BE2C (cell line): Measurements from ENCODE around the gene FKRP.

Experiments
- DNase-seq: peaks from one replicate; pipeline ENCODE4 v3.0.0-alpha.2; 2020
- H3K27me3 ChIP-seq: fragments of 250-450 bp; sonication (Bioruptor Pico); 2 replicates; pipeline ENCODE4 v1.5.1; 2020; ENCODE audit warnings: mild to moderate bottlenecking
- H3K36me3 ChIP-seq: fragments of 250-450 bp; sonication (Bioruptor Pico); 2 replicates; pipeline ENCODE4 v1.5.1; 2020; ENCODE audit warnings: mild to moderate bottlenecking
- H3K4me1 ChIP-seq: fragments of 250-450 bp; sonication (Bioruptor Pico); 2 replicates; pipeline ENCODE4 v1.5.1; 2020
- H3K4me3 ChIP-seq: 2 replicates; pipeline ENCODE4 v1.5.1; 2011; ENCODE audit warnings: low read depth, low read length
- H3K9me3 ChIP-seq: fragments of 250-450 bp; sonication (Bioruptor Pico); 2 replicates; pipeline ENCODE4 v1.5.1; 2020
- TF ChIP-seq, protein P1 (sequence below): IDR thresholded peaks from 2 replicates; pipeline ENCODE4 v1.5.1; 2012; ENCODE audit warnings: mild to moderate bottlenecking, low read depth, low read length

Gene FKRP

DNA sequence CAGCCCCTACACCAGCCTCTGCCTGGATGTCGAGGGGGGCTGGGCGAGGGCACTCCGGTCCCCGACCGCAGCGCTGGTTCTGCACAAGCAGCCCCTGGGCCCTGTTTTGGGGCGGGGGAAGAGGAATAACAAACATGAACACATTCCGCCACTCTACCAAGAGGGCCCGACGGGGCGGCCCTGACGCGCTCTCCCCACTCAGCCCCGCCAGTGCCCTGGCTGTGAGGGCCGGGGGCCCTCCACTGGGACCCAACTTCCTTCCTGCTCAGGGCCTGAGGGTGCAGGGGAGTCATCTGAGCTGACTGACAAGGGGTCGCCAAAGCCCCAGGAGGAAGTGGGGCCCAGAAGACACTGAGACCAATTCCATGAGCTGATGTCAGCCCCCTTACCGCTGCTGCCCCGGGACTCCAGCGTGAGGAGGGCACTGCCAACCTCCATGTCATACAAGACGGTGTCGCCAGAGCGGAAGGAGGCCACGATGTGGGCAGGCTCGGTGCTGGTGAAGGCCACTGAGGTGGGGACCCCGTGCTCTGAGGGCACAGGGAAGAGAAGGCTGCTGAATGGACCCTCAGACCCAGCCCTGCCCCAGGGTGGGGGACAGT, 23.3 kb upstream of the FKRP start:
- TF ChIP-seq, protein P1, sequence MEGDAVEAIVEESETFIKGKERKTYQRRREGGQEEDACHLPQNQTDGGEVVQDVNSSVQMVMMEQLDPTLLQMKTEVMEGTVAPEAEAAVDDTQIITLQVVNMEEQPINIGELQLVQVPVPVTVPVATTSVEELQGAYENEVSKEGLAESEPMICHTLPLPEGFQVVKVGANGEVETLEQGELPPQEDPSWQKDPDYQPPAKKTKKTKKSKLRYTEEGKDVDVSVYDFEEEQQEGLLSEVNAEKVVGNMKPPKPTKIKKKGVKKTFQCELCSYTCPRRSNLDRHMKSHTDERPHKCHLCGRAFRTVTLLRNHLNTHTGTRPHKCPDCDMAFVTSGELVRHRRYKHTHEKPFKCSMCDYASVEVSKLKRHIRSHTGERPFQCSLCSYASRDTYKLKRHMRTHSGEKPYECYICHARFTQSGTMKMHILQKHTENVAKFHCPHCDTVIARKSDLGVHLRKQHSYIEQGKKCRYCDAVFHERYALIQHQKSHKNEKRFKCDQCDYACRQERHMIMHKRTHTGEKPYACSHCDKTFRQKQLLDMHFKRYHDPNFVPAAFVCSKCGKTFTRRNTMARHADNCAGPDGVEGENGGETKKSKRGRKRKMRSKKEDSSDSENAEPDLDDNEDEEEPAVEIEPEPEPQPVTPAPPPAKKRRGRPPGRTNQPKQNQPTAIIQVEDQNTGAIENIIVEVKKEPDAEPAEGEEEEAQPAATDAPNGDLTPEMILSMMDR = no peak
- no peaks in the 10 kb centered on the region for H3K27me3 ChIP-seq
- peaks cover 84% of the 10 kb centered on the region for H3K36me3 ChIP-seq
- no peak overlapping the region for H3K4me3 ChIP-seq
- no peak for DNase-seq
- no peaks in the 10 kb centered on the region for H3K9me3 ChIP-seq
- H3K4me1 ChIP-seq = no peaks in the 10 kb centered on the region

DNA sequence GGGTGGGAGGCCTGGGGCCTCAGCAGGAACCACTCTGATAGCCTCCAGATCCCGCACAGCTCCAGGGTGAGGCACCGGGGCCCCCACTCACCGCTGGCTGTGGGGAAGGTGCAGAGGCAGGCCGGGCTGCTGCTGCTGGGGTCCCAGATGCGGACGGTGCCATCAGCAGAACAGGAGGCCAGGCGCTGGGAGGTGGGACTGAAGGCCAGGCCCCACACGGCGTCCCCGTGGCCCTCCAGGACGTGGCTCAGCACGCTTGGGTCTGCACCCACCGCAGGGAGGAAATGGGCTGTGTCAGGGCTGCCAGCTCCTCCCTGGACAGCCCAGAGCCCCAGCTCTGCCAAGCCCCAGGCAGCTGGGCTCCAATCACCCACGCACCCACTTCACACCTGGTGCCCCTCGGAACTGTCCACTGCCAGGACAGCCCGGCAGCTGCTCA, 22.8 kb upstream of the FKRP start:
- peaks cover 89% of the 10 kb centered on the region for H3K36me3 ChIP-seq

DNA sequence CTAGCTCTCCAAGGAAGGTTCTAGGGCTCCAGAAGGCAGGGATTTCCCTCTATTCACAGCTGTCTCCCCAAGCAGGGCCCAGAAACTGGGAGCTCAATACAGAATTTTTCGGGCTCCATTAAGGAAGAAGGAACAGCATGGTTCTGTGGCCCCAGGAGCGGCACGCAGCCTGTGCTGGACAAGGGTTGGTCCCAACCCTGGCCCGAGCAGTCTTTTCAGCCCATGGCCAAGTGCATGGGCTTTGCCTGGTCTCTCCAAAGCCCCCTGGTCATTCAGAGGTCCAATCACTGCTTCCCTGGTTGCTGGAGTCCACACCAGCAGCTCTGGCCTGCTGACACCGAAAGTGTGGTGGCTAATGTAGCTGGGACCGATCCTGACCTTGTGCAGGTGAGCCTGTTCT, 22.4 kb upstream of the FKRP start:
- Histone ChIP-seq H3K27me3 (no peaks in the 10 kb centered on the region), H3K36me3 (peaks cover 93% of the 10 kb centered on the region), H3K4me1 (no peaks in the 10 kb centered on the region), H3K4me3 (no peak overlapping the region), H3K9me3 (no peaks in the 10 kb centered on the region)
- TF ChIP-seq, protein P1 = no peak
- no peak for DNase-seq

More for the DNA sequence above, 22.8 kb upstream of the FKRP start:
- TF ChIP-seq, protein P1 = no peak
- no peak for DNase-seq
- Histone ChIP-seq H3K9me3 (no peaks in the 10 kb centered on the region), H3K4me1 (no peaks in the 10 kb centered on the region), H3K4me3 (no peak overlapping the region), H3K27me3 (no peaks in the 10 kb centered on the region)

DNA sequence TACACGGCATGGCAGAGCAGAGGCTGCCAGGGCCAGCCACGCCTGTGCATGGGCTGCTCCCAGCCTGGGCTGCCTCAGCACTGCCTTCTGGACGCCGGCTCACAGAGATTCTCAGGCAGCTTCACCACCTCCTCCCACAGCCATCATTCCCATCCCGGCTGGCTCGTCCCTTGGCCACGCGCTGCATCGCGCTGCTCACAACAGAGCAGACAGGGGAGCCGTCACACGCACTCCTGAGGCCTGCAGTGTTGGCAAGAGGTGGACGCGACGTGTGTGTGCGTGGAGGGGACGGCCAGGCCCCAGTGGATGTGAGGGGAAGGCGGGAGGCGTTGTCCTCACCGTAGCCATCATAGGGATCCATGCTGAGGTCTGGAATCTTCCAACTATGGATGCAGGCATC, 21.4 kb upstream of the FKRP start:
- Histone ChIP-seq H3K4me1 (no peaks in the 10 kb centered on the region), H3K4me3 (no peak overlapping the region), H3K36me3 (peaks cover 96% of the 10 kb centered on the region), H3K27me3 (no peaks in the 10 kb centered on the region), H3K9me3 (no peaks in the 10 kb centered on the region)
- no peak for DNase-seq
- TF ChIP-seq, protein P1 = no peak

DNA sequence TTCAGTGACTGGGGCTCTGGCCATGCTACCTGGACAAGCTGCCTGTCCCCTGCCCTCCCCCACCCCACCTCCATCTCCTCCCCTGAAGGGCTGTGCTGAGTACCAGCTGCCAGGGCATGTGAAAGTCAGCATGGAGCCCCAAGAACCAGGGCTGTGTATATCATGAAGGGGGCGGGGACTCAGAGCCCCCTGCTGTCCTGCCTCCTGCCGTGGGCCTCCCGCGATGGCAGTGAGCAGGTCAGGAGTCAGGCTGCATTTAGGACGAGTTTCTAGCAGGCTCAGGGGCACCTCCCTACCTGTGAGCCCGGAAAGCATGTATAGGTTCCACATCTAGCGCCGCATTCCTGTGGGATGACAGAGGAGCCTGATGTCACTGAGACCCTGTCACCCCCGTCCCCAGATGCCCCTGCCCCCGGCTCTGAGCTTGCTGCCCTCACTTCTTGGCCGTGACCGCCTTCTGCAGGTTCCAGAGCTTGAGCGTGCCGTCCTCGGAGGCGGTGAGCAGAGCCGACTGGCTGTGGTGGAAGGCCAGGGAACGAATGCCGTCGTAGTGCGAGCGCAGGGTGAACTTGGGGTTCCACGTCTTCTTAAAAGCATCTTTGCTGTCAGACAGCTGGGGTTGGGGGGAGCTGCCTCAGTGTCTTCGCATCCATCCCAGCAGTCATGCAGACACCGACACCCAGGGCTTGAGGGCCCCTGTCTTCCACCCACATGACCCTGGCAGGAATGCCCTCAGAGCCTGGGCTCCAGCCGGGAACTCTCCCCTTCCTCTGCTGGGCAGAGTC, 20.6 kb upstream of the FKRP start:
- peaks cover 99% of the 10 kb centered on the region for H3K36me3 ChIP-seq
- H3K4me3 ChIP-seq = no peak overlapping the region
- no peaks in the 10 kb centered on the region for H3K27me3 ChIP-seq
- DNase-seq = no peak
- no peaks in the 10 kb centered on the region for H3K4me1 ChIP-seq
- H3K9me3 ChIP-seq = no peaks in the 10 kb centered on the region
- TF ChIP-seq, protein P1 = no peak

DNA sequence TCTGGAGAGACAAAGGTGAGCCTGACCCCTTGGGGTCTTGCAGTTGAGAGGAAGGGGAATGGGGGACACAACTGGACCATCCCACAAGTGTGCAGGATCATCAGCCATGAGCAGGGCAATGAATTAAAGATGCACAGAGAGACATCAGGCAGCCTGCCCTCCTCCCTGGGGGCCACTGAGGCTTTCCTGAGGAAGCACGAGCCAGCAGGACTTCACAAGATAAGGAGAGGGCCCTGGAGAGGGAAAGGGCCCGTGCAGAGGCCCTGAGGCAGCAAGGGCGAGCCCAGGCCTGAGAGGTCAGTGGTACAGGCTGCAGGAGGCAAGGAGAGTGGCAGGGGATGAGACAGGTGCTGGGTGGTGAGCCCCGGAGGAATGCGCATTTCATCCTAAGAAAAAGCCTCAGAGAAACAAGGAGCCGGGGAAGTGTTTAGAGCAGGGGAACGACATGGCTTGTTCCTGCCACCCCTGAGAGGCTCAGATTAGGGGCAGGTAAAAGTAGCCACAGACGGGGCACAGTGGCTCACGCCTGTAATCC, 19.9 kb upstream of the FKRP start:
- TF ChIP-seq, protein P1 = no peak
- Histone ChIP-seq H3K36me3 (peaks cover 96% of the 10 kb centered on the region), H3K27me3 (no peaks in the 10 kb centered on the region), H3K9me3 (no peaks in the 10 kb centered on the region), H3K4me1 (no peaks in the 10 kb centered on the region), H3K4me3 (no peak overlapping the region)
- no peak for DNase-seq
